ENCODE data around the gene NAV3.

NAV3 gene

DNA sequence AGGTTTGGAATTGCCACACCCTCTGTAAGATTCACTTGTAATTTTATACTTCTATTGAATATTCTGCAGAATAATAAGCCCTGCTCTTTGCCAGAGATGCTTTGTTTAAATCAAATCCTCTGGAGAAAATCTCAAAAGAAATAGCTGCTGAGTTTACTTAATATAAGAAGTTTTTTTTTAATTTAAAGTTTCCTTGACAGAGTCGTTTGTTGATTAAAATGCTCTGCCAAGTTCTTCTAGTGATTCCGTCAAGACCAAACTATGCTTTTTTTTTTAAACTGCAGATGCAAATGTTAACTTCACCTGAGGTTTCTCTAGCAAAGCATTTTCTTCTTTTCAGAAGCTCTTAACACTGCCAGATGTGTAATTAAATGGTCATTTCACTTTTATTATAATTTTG is 13.4 kb upstream of the NAV3 start:
- no peaks in the 10 kb centered on the region for H3K27me3 ChIP-seq (ENCODE audit: insufficient read depth, poor library complexity, severe bottlenecking)
- TF ChIP-seq GABPA (IDR thresholded peaks at IDR 0.05; ENCODE audit: low read depth) (no peak), POLR2AphosphoS5 (IDR thresholded peaks at IDR 0.05; ENCODE audit: low read depth) (no peak), SPI1 (IDR thresholded peaks at IDR 0.05; ENCODE audit: borderline replicate concordance, low read depth) (no peak)
- TF ChIP-seq, protein P1, sequence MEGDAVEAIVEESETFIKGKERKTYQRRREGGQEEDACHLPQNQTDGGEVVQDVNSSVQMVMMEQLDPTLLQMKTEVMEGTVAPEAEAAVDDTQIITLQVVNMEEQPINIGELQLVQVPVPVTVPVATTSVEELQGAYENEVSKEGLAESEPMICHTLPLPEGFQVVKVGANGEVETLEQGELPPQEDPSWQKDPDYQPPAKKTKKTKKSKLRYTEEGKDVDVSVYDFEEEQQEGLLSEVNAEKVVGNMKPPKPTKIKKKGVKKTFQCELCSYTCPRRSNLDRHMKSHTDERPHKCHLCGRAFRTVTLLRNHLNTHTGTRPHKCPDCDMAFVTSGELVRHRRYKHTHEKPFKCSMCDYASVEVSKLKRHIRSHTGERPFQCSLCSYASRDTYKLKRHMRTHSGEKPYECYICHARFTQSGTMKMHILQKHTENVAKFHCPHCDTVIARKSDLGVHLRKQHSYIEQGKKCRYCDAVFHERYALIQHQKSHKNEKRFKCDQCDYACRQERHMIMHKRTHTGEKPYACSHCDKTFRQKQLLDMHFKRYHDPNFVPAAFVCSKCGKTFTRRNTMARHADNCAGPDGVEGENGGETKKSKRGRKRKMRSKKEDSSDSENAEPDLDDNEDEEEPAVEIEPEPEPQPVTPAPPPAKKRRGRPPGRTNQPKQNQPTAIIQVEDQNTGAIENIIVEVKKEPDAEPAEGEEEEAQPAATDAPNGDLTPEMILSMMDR (IDR thresholded peaks at IDR 0.05; ENCODE audit: insufficient read depth, low read length): no peak
- TF ChIP-seq, protein P2, sequence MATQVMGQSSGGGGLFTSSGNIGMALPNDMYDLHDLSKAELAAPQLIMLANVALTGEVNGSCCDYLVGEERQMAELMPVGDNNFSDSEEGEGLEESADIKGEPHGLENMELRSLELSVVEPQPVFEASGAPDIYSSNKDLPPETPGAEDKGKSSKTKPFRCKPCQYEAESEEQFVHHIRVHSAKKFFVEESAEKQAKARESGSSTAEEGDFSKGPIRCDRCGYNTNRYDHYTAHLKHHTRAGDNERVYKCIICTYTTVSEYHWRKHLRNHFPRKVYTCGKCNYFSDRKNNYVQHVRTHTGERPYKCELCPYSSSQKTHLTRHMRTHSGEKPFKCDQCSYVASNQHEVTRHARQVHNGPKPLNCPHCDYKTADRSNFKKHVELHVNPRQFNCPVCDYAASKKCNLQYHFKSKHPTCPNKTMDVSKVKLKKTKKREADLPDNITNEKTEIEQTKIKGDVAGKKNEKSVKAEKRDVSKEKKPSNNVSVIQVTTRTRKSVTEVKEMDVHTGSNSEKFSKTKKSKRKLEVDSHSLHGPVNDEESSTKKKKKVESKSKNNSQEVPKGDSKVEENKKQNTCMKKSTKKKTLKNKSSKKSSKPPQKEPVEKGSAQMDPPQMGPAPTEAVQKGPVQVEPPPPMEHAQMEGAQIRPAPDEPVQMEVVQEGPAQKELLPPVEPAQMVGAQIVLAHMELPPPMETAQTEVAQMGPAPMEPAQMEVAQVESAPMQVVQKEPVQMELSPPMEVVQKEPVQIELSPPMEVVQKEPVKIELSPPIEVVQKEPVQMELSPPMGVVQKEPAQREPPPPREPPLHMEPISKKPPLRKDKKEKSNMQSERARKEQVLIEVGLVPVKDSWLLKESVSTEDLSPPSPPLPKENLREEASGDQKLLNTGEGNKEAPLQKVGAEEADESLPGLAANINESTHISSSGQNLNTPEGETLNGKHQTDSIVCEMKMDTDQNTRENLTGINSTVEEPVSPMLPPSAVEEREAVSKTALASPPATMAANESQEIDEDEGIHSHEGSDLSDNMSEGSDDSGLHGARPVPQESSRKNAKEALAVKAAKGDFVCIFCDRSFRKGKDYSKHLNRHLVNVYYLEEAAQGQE (IDR thresholded peaks at IDR 0.05; ENCODE audit: insufficient replicate concordance, low read depth): no peak
- no peak for DNase-seq (ENCODE audit: low read depth in 1 of 2, low spot score in 1 of 2)
- H3K27ac ChIP-seq (replicated peaks): no peak overlapping the region
- H3K4me3 ChIP-seq (replicated peaks; ENCODE audit: insufficient read depth, low read length): no peak overlapping the region

DNA sequence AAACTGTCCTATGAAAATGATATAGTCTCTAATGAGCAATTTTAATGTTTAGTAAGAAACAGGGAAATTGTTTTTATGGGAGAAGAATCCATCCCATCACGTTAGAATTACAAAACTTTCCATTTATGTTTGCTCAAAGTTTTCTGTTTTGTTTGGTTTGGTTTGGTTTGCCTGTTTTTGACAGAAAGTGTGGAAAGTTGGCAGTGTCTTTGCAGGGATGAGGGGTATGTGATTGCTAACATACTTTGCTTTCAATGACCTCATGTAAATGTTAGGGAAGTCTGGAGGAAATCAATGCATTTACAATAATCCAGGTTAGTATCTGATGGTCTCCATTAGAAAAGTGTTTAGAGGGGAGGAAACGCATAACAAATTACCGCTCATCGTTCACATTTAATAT is 12.3 kb upstream of the NAV3 start:
- no peak for TF ChIP-seq GABPA (IDR thresholded peaks at IDR 0.05; ENCODE audit: low read depth)
- TF ChIP-seq, protein P2 (IDR thresholded peaks at IDR 0.05; ENCODE audit: insufficient replicate concordance, low read depth): no peak
- TF ChIP-seq POLR2AphosphoS5 (IDR thresholded peaks at IDR 0.05; ENCODE audit: low read depth): no peak
- TF ChIP-seq SPI1 (IDR thresholded peaks at IDR 0.05; ENCODE audit: borderline replicate concordance, low read depth): no peak
- TF ChIP-seq, protein P1 (IDR thresholded peaks at IDR 0.05; ENCODE audit: insufficient read depth, low read length): no peak
- Histone ChIP-seq H3K4me3 (replicated peaks; ENCODE audit: insufficient read depth, low read length) (no peak overlapping the region), H3K27ac (replicated peaks) (no peak overlapping the region), H3K27me3 (ENCODE audit: insufficient read depth, poor library complexity, severe bottlenecking) (no peaks in the 10 kb centered on the region)
- DNase-seq (ENCODE audit: low read depth in 1 of 2, low spot score in 1 of 2): no peak

DNA sequence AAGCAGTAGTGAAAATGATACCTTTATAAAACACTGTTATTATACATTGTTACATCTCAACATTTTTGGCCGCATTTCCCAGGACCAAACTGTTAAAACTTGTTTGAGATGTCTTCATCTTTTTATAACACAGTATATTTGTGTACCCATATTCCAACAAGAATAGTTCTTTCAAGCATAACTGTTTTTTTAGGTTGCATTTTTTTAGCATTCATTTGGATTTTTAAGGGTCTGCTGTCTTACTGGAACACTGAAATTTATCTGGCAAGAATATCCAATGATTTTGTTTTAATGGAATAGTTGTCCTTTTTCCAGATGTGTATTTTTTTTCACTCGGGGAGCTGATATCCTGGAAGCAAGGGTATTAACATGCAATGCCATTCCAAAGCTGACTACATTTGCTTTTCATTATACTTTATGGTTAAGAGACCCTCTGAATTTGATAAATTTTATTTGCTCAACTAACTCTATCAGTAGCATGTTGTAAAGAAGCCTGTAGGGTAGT is 8.9 kb upstream of the NAV3 start:
- no peak for TF ChIP-seq GABPA (IDR thresholded peaks at IDR 0.05; ENCODE audit: low read depth)
- TF ChIP-seq, protein P2 (IDR thresholded peaks at IDR 0.05; ENCODE audit: insufficient replicate concordance, low read depth): no peak
- TF ChIP-seq POLR2AphosphoS5 (IDR thresholded peaks at IDR 0.05; ENCODE audit: low read depth): no peak
- Histone ChIP-seq H3K27ac (replicated peaks) (no peak overlapping the region), H3K27me3 (ENCODE audit: insufficient read depth, poor library complexity, severe bottlenecking) (no peaks in the 10 kb centered on the region), H3K4me3 (replicated peaks; ENCODE audit: insufficient read depth, low read length) (no peak overlapping the region)
- DNase-seq (ENCODE audit: low read depth in 1 of 2, low spot score in 1 of 2): no peak

Data from HL-60 (cell line).